Brain pericyte (primary cell): Measurements from ENCODE around the gene BUD23.

Experiments used
- DNase-seq: peaks from one replicate; pipeline ENCODE4 v3.0.0-alpha.2; 2012; ENCODE audit warnings: low read depth, low spot score

BUD23 gene

GRCh38 chr7:73741600-73741999, 58.2 kb downstream of the BUD23 start:
- DNase-seq: no peak

- DNase-seq: no peak
These were observed 58.9 kb downstream of the BUD23 start for GRCh38 chr7:73742338-73742752.

GRCh38 chr7:73742753-73743641, 59.6 kb downstream of the BUD23 start:
- no peak for DNase-seq

- no peak for DNase-seq
These were observed 63.0 kb downstream of the BUD23 start for GRCh38 chr7:73746378-73746777.
